Measurements from ENCODE around the gene PNRC1. TPM values are rescaled to one million over a fixed set of nuclear protein-coding genes. Genes with fewer than 3 reads are reported as not detected.

The PNRC1 gene
- total RNA-seq, 1 donor from 2014 or later, result 93.2 TPM

DNA sequence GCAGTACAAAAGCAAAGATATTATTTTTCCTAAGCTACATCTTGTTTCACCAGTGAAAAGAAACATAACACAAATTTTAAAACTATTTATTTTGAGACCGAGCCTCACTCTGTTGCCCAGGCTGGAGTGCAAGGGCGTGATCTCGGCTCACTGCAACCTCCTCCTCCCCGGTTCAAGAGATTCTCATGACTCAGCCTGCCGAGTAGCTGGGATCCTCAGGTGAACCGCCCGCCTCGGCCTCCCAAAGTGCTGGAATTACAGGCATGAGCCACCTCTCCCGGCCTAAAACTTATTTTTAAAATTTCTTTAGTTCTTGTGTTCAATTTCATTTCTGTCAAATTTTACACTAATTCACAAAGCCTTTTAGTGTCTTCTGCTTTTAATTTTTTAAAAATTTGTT, 31.4 kb downstream of the PNRC1 start:
- H3K4me3 ChIP-seq (ENCODE audit: insufficient read depth, low read depth, low read length), result no peak overlapping the region
- H3K27ac Mint-ChIP-seq (ENCODE audit: unreplicated experiment), result no peak overlapping the region
- no peak overlapping the region for H3K27ac ChIP-seq (ENCODE audit: low read depth, low read length)
- H3K27me3 ChIP-seq (ENCODE audit: insufficient read depth, low read length), result no peaks in the 10 kb centered on the region
- H3K4me1 ChIP-seq (ENCODE audit: insufficient read depth, low read length), result peaks cover under 1% of the 10 kb centered on the region
- no peak overlapping the region for H2AFZ ChIP-seq (ENCODE audit: low read depth, low read length)
- no peak for FAIRE-seq
- no peaks in the 10 kb centered on the region for H3K36me3 ChIP-seq (ENCODE audit: insufficient read depth, low read length)
- no peak overlapping the region for H3K9ac ChIP-seq (ENCODE audit: low read length)
- H3K79me2 ChIP-seq (ENCODE audit: insufficient read depth, low read length), result no peaks in the 10 kb centered on the region
- H4K20me1 ChIP-seq (ENCODE audit: insufficient read depth, low read length), result no peaks in the 10 kb centered on the region
- no peaks in the 10 kb centered on the region for H3K36me3 Mint-ChIP-seq (ENCODE audit: low read depth, unreplicated experiment)
- no peak overlapping the region for H3K4me2 ChIP-seq (ENCODE audit: low read length)
- no peak for DNase-seq (ENCODE audit: low read depth)
- no peaks in the 10 kb centered on the region for H3K9me3 Mint-ChIP-seq (ENCODE audit: unreplicated experiment)
- no peaks in the 10 kb centered on the region for H3K27me3 Mint-ChIP-seq (ENCODE audit: low read depth, unreplicated experiment)
- H3K4me1 Mint-ChIP-seq (ENCODE audit: low read depth, unreplicated experiment), result peaks cover 1% of the 10 kb centered on the region
- H3K4me3 Mint-ChIP-seq (ENCODE audit: unreplicated experiment), result no peak overlapping the region
- H3K9me3 ChIP-seq (ENCODE audit: insufficient read depth, low read depth, low read length), result no peaks in the 10 kb centered on the region
- TF ChIP-seq, protein P1, sequence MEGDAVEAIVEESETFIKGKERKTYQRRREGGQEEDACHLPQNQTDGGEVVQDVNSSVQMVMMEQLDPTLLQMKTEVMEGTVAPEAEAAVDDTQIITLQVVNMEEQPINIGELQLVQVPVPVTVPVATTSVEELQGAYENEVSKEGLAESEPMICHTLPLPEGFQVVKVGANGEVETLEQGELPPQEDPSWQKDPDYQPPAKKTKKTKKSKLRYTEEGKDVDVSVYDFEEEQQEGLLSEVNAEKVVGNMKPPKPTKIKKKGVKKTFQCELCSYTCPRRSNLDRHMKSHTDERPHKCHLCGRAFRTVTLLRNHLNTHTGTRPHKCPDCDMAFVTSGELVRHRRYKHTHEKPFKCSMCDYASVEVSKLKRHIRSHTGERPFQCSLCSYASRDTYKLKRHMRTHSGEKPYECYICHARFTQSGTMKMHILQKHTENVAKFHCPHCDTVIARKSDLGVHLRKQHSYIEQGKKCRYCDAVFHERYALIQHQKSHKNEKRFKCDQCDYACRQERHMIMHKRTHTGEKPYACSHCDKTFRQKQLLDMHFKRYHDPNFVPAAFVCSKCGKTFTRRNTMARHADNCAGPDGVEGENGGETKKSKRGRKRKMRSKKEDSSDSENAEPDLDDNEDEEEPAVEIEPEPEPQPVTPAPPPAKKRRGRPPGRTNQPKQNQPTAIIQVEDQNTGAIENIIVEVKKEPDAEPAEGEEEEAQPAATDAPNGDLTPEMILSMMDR (IDR thresholded peaks at IDR 0.05; ENCODE audit: insufficient read depth, low read depth, low read length), result no peak
- no peak for TF ChIP-seq EZH2 (IDR thresholded peaks at IDR 0.05; ENCODE audit: insufficient read depth, low read length)

DNA sequence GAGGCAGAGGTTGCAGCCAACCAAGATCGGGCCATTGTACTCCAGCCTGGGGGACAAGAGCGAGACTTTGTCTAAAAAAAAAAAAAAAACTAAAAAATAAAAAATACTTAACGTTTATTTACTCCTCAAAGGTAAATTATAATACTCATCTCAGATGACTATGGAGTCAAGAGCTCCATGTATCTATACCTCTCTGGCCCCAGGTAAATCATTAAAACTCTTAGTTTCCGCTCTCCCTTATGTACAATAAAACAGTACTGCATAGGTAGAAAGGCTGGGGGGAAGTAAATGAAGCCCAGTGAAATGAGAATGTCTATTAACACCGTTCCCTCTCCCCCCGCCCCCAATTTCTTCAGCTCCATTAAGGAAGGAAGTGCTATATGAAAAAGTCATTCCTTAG, 36.2 kb downstream of the PNRC1 start:
- no peaks in the 10 kb centered on the region for H3K9me3 ChIP-seq (ENCODE audit: insufficient read depth, low read depth, low read length)
- Mint-ChIP-seq H3K4me1 (ENCODE audit: low read depth, unreplicated experiment) (peaks cover 5% of the 10 kb centered on the region), H3K36me3 (ENCODE audit: low read depth, unreplicated experiment) (no peaks in the 10 kb centered on the region), H3K4me3 (ENCODE audit: unreplicated experiment) (peak overlapping the region; percentile 91), H3K9me3 (ENCODE audit: unreplicated experiment) (no peaks in the 10 kb centered on the region), H3K27me3 (ENCODE audit: low read depth, unreplicated experiment) (no peaks in the 10 kb centered on the region), H3K27ac (ENCODE audit: unreplicated experiment) (no peak overlapping the region)
- H3K4me2 ChIP-seq (ENCODE audit: low read length), result peak overlapping the region; percentile 94
- no peaks in the 10 kb centered on the region for H3K36me3 ChIP-seq (ENCODE audit: insufficient read depth, low read length)
- no peak overlapping the region for H3K27ac ChIP-seq (ENCODE audit: low read depth, low read length)
- H3K9ac ChIP-seq (ENCODE audit: low read length), result peak overlapping the region; percentile 74
- TF ChIP-seq, protein P1 (IDR thresholded peaks at IDR 0.05; ENCODE audit: insufficient read depth, low read depth, low read length), result no peak
- TF ChIP-seq EZH2 (IDR thresholded peaks at IDR 0.05; ENCODE audit: insufficient read depth, low read length), result no peak
- H3K27me3 ChIP-seq (ENCODE audit: insufficient read depth, low read length), result no peaks in the 10 kb centered on the region
- peak overlapping the region; percentile 68 for H3K4me3 ChIP-seq (ENCODE audit: insufficient read depth, low read depth, low read length)
- peaks cover 4% of the 10 kb centered on the region for H3K4me1 ChIP-seq (ENCODE audit: insufficient read depth, low read length)
- H3K79me2 ChIP-seq (ENCODE audit: insufficient read depth, low read length), result no peaks in the 10 kb centered on the region
- no peak for DNase-seq (ENCODE audit: low read depth)
- FAIRE-seq, result no peak
- no peaks in the 10 kb centered on the region for H4K20me1 ChIP-seq (ENCODE audit: insufficient read depth, low read length)
- H2AFZ ChIP-seq (ENCODE audit: low read depth, low read length), result peak overlapping the region; percentile 92

DNA sequence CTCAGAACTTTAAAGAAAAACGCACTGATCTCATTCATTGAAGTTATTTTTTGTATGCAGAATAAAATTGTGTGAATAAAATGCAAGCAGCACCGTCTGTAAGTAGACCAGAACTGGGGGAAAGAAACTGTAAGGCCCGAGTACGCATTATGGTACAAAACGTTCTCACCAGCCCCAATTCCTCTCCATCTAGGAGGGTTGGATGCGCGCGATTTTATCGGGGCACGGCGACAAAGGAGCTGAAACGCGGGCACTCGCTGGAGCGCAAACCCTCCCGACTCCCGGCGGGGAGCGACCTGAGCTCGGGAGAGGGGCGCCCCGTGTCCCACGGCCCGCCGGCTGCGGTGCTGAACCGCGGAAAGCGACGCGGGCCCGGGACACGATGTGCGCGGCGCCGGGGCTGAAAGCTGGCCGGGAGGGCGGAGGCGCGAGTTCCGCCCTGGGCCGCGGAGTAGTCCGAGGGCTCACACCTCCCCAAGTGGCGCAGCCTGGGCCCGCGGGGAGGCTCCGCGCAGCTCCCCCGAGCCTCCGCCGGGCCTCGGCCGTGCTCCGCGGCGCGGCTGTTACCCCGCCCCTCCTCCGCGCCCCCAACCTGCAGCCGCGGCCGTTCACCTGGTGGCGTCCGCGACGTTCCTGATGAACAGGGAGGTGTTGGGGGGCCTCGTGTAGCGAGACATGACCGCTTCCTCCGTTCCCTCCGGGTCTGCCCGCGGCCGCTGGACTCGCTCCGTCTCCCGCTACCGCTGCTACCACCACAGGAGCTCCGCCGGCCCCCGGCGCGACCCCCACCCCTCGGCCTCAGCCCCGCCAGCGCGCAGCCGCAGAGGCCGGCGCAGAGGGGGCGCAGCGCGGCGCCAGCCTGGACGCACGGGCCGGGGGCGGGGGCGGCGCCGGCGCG, 36.9 kb downstream of the PNRC1 start, which contains the start of gene SRSF12:
TSS of gene SRSF12 (minus strand) at position 861 of the 898 bp plus-strand sequence. CDS start at position 677, 184 bp downstream.
- H3K4me1 ChIP-seq (ENCODE audit: insufficient read depth, low read length), result peaks cover 4% of the 10 kb centered on the region
- Mint-ChIP-seq H3K4me1 (ENCODE audit: low read depth, unreplicated experiment) (peaks cover 5% of the 10 kb centered on the region), H3K27me3 (ENCODE audit: low read depth, unreplicated experiment) (no peaks in the 10 kb centered on the region), H3K36me3 (ENCODE audit: low read depth, unreplicated experiment) (no peaks in the 10 kb centered on the region), H3K27ac (ENCODE audit: unreplicated experiment) (peak within 1 kb of the TSS; percentile 8), H3K9me3 (ENCODE audit: unreplicated experiment) (no peaks in the 10 kb centered on the region), H3K4me3 (ENCODE audit: unreplicated experiment) (peak within 1 kb of the TSS; percentile 91)
- peak within 1 kb of the TSS; percentile 94 for H3K4me2 ChIP-seq (ENCODE audit: low read length)
- H3K79me2 ChIP-seq (ENCODE audit: insufficient read depth, low read length), result no peaks in the 10 kb centered on the region
- peak within 1 kb of the TSS; percentile 92 for H2AFZ ChIP-seq (ENCODE audit: low read depth, low read length)
- no peaks in the 10 kb centered on the region for H3K36me3 ChIP-seq (ENCODE audit: insufficient read depth, low read length)
- no peaks in the 10 kb centered on the region for H3K9me3 ChIP-seq (ENCODE audit: insufficient read depth, low read depth, low read length)
- no peak within 1 kb of the TSS for H3K27ac ChIP-seq (ENCODE audit: low read depth, low read length)
- peak within 1 kb of the TSS; percentile 68 for H3K4me3 ChIP-seq (ENCODE audit: insufficient read depth, low read depth, low read length)
- no peaks in the 10 kb centered on the region for H4K20me1 ChIP-seq (ENCODE audit: insufficient read depth, low read length)
- DNase-seq (ENCODE audit: low read depth), result peak; percentile 39
- peak; percentile 89 for TF ChIP-seq EZH2 (IDR thresholded peaks at IDR 0.05; ENCODE audit: insufficient read depth, low read length)
- TF ChIP-seq, protein P1 (IDR thresholded peaks at IDR 0.05; ENCODE audit: insufficient read depth, low read depth, low read length), result no peak
- no peaks in the 10 kb centered on the region for H3K27me3 ChIP-seq (ENCODE audit: insufficient read depth, low read length)
- FAIRE-seq, result no peak
- peak within 1 kb of the TSS; percentile 74 for H3K9ac ChIP-seq (ENCODE audit: low read length)

Measured in astrocyte (in vitro differentiated cells and primary cell).